HepG2 (cell line): ENCODE results near the gene GJD3. TPM values are rescaled to one million over a fixed set of nuclear protein-coding genes. Genes with fewer than 3 reads are reported as not detected.

Source experiments
- AHDC1 ChIP-seq: sonication (generic); formaldehyde crosslinking; IDR thresholded peaks from 2 replicates; pipeline ENCODE4 v1.5.1; 2020; ENCODE audit warnings: mild to moderate bottlenecking, missing genetic modification reagents, borderline replicate concordance
- ATF7 ChIP-seq, 2 experiments: fragments of 450-650 bp in 1 of 2; sonication (generic) in 1 of 2; formaldehyde crosslinking in 1 of 2; IDR thresholded peaks; 2 replicates each; pipeline versions ENCODE4 v1.4.0 to v1.6.1; 2016 to 2020; ENCODE audit warnings: antibody characterized with exemption in 1 of 2, mild to moderate bottlenecking in 1 of 2, missing genetic modification reagents in 1 of 2
- CBFB ChIP-seq: sonication (generic); formaldehyde crosslinking; IDR thresholded peaks from 2 replicates; pipeline ENCODE4 v1.4.0; 2020; ENCODE audit warnings: missing genetic modification reagents
- ELF1 ChIP-seq: sonication (generic); formaldehyde crosslinking; IDR thresholded peaks from 2 replicates; pipeline ENCODE4 v1.4.0; 2020; ENCODE audit warnings: missing genetic modification reagents
- ELF3 ChIP-seq: IDR thresholded peaks from 2 replicates; pipeline ENCODE4 v1.6.1; 2016; ENCODE audit warnings: missing genetic modification reagents, missing compliant biosample characterization
- ELF4 ChIP-seq: sonication (generic); formaldehyde crosslinking; IDR thresholded peaks from 2 replicates; pipeline ENCODE4 v1.5.0; 2020; ENCODE audit warnings: missing genetic modification reagents, mild to moderate bottlenecking, moderate library complexity, borderline replicate concordance
- FOXO4 ChIP-seq: sonication (generic); formaldehyde crosslinking; conservative IDR thresholded peaks from 2 replicates; pipeline ENCODE4 v1.8.1; 2023; ENCODE audit warnings: missing genetic modification reagents
- ONECUT2 ChIP-seq: sonication (generic); formaldehyde crosslinking; IDR thresholded peaks from 2 replicates; pipeline ENCODE4 v1.4.0; 2020; ENCODE audit warnings: missing genetic modification reagents
- POGK ChIP-seq: sonication (generic); formaldehyde crosslinking; conservative IDR thresholded peaks from 2 replicates; pipeline ENCODE4 v1.8.0; 2022; ENCODE audit warnings: mild to moderate bottlenecking, moderate library complexity, missing genetic modification reagents
- ZFP36L1 ChIP-seq: sonication (generic); formaldehyde crosslinking; IDR thresholded peaks from 2 replicates; pipeline ENCODE4 v1.8.0; 2022; ENCODE audit warnings: mild to moderate bottlenecking, missing genetic modification reagents, moderate library complexity
- ZGPAT ChIP-seq: IDR thresholded peaks from 2 replicates; pipeline ENCODE4 v1.6.1; 2016; ENCODE audit warnings: mild to moderate bottlenecking
- ZNF136 ChIP-seq: sonication (generic); formaldehyde crosslinking; IDR thresholded peaks from 2 replicates; pipeline ENCODE4 v1.8.1; 2022; ENCODE audit warnings: low read depth, mild to moderate bottlenecking, moderate library complexity, missing genetic modification reagents
- ZNF280B ChIP-seq: sonication (generic); formaldehyde crosslinking; IDR thresholded peaks from 2 replicates; pipeline ENCODE4 v1.5.0; 2020; ENCODE audit warnings: missing genetic modification reagents, mild to moderate bottlenecking, borderline replicate concordance
- ZNF383 ChIP-seq: sonication (generic); formaldehyde crosslinking; IDR thresholded peaks from 2 replicates; pipeline ENCODE4 v1.4.0; 2020; ENCODE audit warnings: missing genetic modification reagents, mild to moderate bottlenecking, borderline replicate concordance
- ZNF777 ChIP-seq: sonication (generic); formaldehyde crosslinking; IDR thresholded peaks from 2 replicates; pipeline ENCODE4 v1.4.0; 2020; ENCODE audit warnings: missing genetic modification reagents
- polyA plus RNA-seq, 8 experiments: library from polyadenylated mRNA; depleted of rRNA in 3 of 8; stranded (reverse) in 7 of 8; unstranded in 1 of 8; fragments of >200 nt; fragmentation: Illumina TruSeq in 4 of 8; extraction: Trizol in 4 of 8; gene quantifications; 2 replicates each; pipeline versions ENCODE4 v1.2.1 to v1.2.3, GENCODE V29; 2011 to 2016; ENCODE audit warnings: low read depth in 4 of 8, missing spikeins in 1 of 8, mixed read lengths in 1 of 8; ENCODE audit not compliant: insufficient read depth in 1 of 8
- total RNA-seq, 5 experiments: library from RNA; depleted of rRNA; stranded (reverse); fragments of >200 nt; fragmentation: Illumina TruSeq; extraction: Trizol; gene quantifications; 2 replicates each; pipeline ENCODE4 v1.2.3, GENCODE V29; 2016; ENCODE audit warnings: low read depth in 1 of 5

The GJD3 gene
- total and polyA plus RNA-seq, 2 of the 13 experiments (the other 11 are each of a cell fraction or from before 2014, with no cell fraction given) = not detected

GRCh38 chr17:40363111-40363827 is 1.3 kb downstream of the GJD3 start (continued):
- TF ChIP-seq FOXO4 (no peak), ZGPAT (CRISPR knock-in tag) (no peak), ELF4 (CRISPR knock-in tag) (no peak), ZNF383 (CRISPR knock-in tag) (0 out of 2 replicates have a peak, but pooled peaks have one; percentile 27), ZNF777 (no peak; the same call in 1 of the 2 replicates), CBFB (no peak), ONECUT2 (CRISPR knock-in tag) (no peak), ZNF280B (CRISPR knock-in tag) (0 out of 2 replicates have a peak, but pooled peaks have one; percentile 9), ZNF136 (no peak), ELF1 (CRISPR knock-in tag) (no peak), ELF3 (CRISPR knock-in tag) (no peak), POGK (CRISPR knock-in tag) (no peak), AHDC1 (CRISPR knock-in tag) (no peak), ZFP36L1 (CRISPR knock-in tag) (no peak), ATF7 (IDR thresholded peaks at IDR 0.05) (no peak), ATF7 (CRISPR knock-in tag; IDR thresholded peaks at IDR 0.05) (0 out of 2 replicates have a peak, but pooled peaks have one; percentile 7)
